HepG2 (cell line): ENCODE results near the gene SOX12. TPM values are rescaled to one million over a fixed set of nuclear protein-coding genes. Genes with fewer than 3 reads are reported as not detected.

Experiments used
- ATF7 ChIP-seq, 2 experiments: fragments of 450-650 bp in 1 of 2; sonication (generic) in 1 of 2; formaldehyde crosslinking in 1 of 2; IDR thresholded peaks; 2 replicates each; pipeline versions ENCODE4 v1.4.0 to v1.6.1; 2016 to 2020; ENCODE audit warnings: antibody characterized with exemption in 1 of 2, mild to moderate bottlenecking in 1 of 2, missing genetic modification reagents in 1 of 2
- HNRNPL ChIP-seq: fragments of 200-400 bp; formaldehyde crosslinking; IDR thresholded peaks from 2 replicates; pipeline ENCODE4 v1.6.1; 2017; ENCODE audit warnings: mild to moderate bottlenecking, low read depth, low read length
- KAT8 ChIP-seq: IDR thresholded peaks from 2 replicates; pipeline ENCODE4 v1.6.1; 2016; ENCODE audit warnings: missing genetic modification reagents, missing compliant biosample characterization
- KLF9 ChIP-seq: IDR thresholded peaks from 2 replicates; pipeline ENCODE4 v1.6.1; 2016; ENCODE audit warnings: low read depth
- KMT2A ChIP-seq: sonication (generic); formaldehyde crosslinking; IDR thresholded peaks from 2 replicates; pipeline ENCODE4 v1.4.0; 2020; ENCODE audit warnings: missing genetic modification reagents
- MIER2 ChIP-seq: IDR thresholded peaks from 2 replicates; pipeline ENCODE4 v1.6.1; 2016; ENCODE audit warnings: missing biosample characterization, missing genetic modification reagents
- POGZ ChIP-seq: sonication (generic); formaldehyde crosslinking; IDR thresholded peaks from 2 replicates; pipeline ENCODE4 v1.4.0; 2020; ENCODE audit warnings: mild to moderate bottlenecking, missing genetic modification reagents
- PTBP1 ChIP-seq: fragments of 200-400 bp; formaldehyde crosslinking; IDR thresholded peaks from 2 replicates; pipeline ENCODE4 v1.6.1; 2018; ENCODE audit warnings: low read length, low read depth; ENCODE audit not compliant: poor library complexity, severe bottlenecking
- ZFP36 ChIP-seq: fragments of 150-350 bp; IDR thresholded peaks from 2 replicates; pipeline ENCODE4 v1.6.1; 2018; ENCODE audit warnings: borderline replicate concordance, low read length, low read depth; ENCODE audit not compliant: partially characterized antibody
- ZNF101 ChIP-seq: sonication (generic); formaldehyde crosslinking; IDR thresholded peaks from 2 replicates; pipeline ENCODE4 v1.4.0; 2020; ENCODE audit warnings: mild to moderate bottlenecking, low read depth, missing genetic modification reagents, borderline replicate concordance
- ZNF136 ChIP-seq: sonication (generic); formaldehyde crosslinking; IDR thresholded peaks from 2 replicates; pipeline ENCODE4 v1.8.1; 2022; ENCODE audit warnings: low read depth, mild to moderate bottlenecking, moderate library complexity, missing genetic modification reagents
- ZNF44 ChIP-seq: sonication (generic); formaldehyde crosslinking; IDR thresholded peaks from 2 replicates; pipeline ENCODE4 v1.5.1; 2020; ENCODE audit warnings: mild to moderate bottlenecking, missing genetic modification reagents
- ZNF530 ChIP-seq: sonication (generic); formaldehyde crosslinking; IDR thresholded peaks from 2 replicates; pipeline ENCODE4 v1.5.0; 2020; ENCODE audit warnings: low read depth, mild to moderate bottlenecking, missing genetic modification reagents
- ZNF7 ChIP-seq: IDR thresholded peaks from 2 replicates; pipeline ENCODE4 v1.6.1; 2016; ENCODE audit warnings: missing biosample characterization, missing genetic modification reagents
- ZNF737 ChIP-seq: sonication (generic); formaldehyde crosslinking; IDR thresholded peaks from 2 replicates; pipeline ENCODE4 v1.5.0; 2020; ENCODE audit warnings: missing genetic modification reagents, mild to moderate bottlenecking, borderline replicate concordance
- ZNF773 ChIP-seq: sonication (generic); formaldehyde crosslinking; IDR thresholded peaks from 2 replicates; pipeline ENCODE4 v1.4.0; 2020; ENCODE audit warnings: missing genetic modification reagents, borderline replicate concordance
- polyA plus RNA-seq, 8 experiments: library from polyadenylated mRNA; depleted of rRNA in 3 of 8; stranded (reverse) in 7 of 8; unstranded in 1 of 8; fragments of >200 nt; fragmentation: Illumina TruSeq in 4 of 8; extraction: Trizol in 4 of 8; gene quantifications; 2 replicates each; pipeline versions ENCODE4 v1.2.1 to v1.2.3, GENCODE V29; 2011 to 2016; ENCODE audit warnings: low read depth in 4 of 8, missing spikeins in 1 of 8, mixed read lengths in 1 of 8; ENCODE audit not compliant: insufficient read depth in 1 of 8
- total RNA-seq, 5 experiments: library from RNA; depleted of rRNA; stranded (reverse); fragments of >200 nt; fragmentation: Illumina TruSeq; extraction: Trizol; gene quantifications; 2 replicates each; pipeline ENCODE4 v1.2.3, GENCODE V29; 2016; ENCODE audit warnings: low read depth in 1 of 5
- TF ChIP-seq, protein P1 (sequence below): sonication (generic); formaldehyde crosslinking; IDR thresholded peaks from 2 replicates; pipeline ENCODE4 v1.8.1; 2023; ENCODE audit warnings: mild to moderate bottlenecking, missing genetic modification reagents
- TF ChIP-seq, protein P2 (sequence below): IDR thresholded peaks from 2 replicates; pipeline ENCODE4 v1.6.1; 2012; ENCODE audit warnings: low read depth, low read length, improper control_type of control experiment
- TF ChIP-seq, protein P3 (sequence below): sonication (generic); formaldehyde crosslinking; IDR thresholded peaks from 2 replicates; pipeline ENCODE4 v1.4.0; 2020; ENCODE audit warnings: missing genetic modification reagents
- TF ChIP-seq, protein P4 (sequence below): sonication (generic); formaldehyde crosslinking; IDR thresholded peaks from 2 replicates; pipeline ENCODE4 v1.4.0; 2020; ENCODE audit warnings: mild to moderate bottlenecking, missing genetic modification reagents

SOX12 gene
- total and polyA plus RNA-seq, 2 of the 13 experiments (the other 11 are each of a cell fraction or from before 2014, with no cell fraction given), result 10.0 to 18.7 TPM

DNA sequence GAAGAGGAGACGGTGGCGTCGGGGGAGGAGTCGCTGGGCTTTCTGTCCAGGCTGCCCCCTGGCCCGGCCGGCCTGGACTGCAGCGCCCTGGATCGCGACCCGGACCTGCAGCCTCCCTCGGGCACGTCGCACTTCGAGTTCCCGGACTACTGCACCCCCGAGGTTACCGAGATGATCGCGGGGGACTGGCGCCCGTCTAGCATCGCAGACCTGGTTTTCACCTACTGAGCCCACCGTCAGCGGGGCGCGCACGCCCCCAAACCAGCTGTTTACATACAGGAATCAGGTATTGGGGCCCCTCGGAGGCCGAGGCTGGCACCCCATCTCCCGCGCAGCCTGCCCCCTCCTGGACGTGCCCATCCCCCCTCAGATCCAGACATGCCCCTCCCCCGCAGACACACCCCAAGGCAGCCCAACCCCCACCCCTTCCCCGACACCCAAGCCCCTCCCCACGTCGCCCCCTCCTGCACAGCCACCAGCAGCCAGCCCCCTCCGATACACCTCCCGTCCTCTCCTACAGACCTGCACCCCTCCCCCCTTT lies 1.4 kb downstream of the SOX12 start (continued):
- TF ChIP-seq ZNF101 (CRISPR knock-in tag) (no peak), ZNF136 (CRISPR knock-in tag) (no peak), KMT2A (CRISPR knock-in tag) (peak; percentile 75), PTBP1 (no peak), ZNF44 (CRISPR knock-in tag) (no peak), ZNF737 (CRISPR knock-in tag) (peak; percentile 81; the same call in 1 of the 2 replicates), HNRNPL (0 out of 2 replicates have a peak, but pooled peaks have one; percentile 17), ATF7 (IDR thresholded peaks at IDR 0.05) (no peak), ATF7 (CRISPR knock-in tag; IDR thresholded peaks at IDR 0.05) (0 out of 2 replicates have a peak, but pooled peaks have one; percentile 17), POGZ (CRISPR knock-in tag) (no peak), MIER2 (no peak), ZNF773 (no peak), ZFP36 (no peak), ZNF7 (CRISPR knock-in tag) (no peak), KLF9 (no peak), KAT8 (CRISPR knock-in tag) (no peak; the same call in 1 of the 2 replicates), ZNF530 (CRISPR knock-in tag) (no peak)
- TF ChIP-seq, protein P1, sequence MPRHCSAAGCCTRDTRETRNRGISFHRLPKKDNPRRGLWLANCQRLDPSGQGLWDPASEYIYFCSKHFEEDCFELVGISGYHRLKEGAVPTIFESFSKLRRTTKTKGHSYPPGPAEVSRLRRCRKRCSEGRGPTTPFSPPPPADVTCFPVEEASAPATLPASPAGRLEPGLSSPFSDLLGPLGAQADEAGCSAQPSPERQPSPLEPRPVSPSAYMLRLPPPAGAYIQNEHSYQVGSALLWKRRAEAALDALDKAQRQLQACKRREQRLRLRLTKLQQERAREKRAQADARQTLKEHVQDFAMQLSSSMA, result 0 out of 2 replicates have a peak, but pooled peaks have one; percentile 1
- TF ChIP-seq, protein P2, sequence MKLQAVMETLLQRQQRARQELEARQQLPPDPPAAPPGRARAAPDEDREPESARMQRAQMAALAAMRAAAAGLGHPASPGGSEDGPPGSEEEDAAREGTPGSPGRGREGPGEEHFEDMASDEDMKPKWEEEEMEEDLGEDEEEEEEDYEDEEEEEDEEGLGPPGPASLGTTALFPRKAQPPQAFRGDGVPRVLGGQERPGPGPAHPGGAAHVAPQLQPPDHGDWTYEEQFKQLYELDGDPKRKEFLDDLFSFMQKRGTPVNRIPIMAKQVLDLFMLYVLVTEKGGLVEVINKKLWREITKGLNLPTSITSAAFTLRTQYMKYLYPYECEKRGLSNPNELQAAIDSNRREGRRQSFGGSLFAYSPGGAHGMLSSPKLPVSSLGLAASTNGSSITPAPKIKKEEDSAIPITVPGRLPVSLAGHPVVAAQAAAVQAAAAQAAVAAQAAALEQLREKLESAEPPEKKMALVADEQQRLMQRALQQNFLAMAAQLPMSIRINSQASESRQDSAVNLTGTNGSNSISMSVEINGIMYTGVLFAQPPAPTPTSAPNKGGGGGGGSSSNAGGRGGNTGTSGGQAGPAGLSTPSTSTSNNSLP, result no peak
- TF ChIP-seq, protein P3, sequence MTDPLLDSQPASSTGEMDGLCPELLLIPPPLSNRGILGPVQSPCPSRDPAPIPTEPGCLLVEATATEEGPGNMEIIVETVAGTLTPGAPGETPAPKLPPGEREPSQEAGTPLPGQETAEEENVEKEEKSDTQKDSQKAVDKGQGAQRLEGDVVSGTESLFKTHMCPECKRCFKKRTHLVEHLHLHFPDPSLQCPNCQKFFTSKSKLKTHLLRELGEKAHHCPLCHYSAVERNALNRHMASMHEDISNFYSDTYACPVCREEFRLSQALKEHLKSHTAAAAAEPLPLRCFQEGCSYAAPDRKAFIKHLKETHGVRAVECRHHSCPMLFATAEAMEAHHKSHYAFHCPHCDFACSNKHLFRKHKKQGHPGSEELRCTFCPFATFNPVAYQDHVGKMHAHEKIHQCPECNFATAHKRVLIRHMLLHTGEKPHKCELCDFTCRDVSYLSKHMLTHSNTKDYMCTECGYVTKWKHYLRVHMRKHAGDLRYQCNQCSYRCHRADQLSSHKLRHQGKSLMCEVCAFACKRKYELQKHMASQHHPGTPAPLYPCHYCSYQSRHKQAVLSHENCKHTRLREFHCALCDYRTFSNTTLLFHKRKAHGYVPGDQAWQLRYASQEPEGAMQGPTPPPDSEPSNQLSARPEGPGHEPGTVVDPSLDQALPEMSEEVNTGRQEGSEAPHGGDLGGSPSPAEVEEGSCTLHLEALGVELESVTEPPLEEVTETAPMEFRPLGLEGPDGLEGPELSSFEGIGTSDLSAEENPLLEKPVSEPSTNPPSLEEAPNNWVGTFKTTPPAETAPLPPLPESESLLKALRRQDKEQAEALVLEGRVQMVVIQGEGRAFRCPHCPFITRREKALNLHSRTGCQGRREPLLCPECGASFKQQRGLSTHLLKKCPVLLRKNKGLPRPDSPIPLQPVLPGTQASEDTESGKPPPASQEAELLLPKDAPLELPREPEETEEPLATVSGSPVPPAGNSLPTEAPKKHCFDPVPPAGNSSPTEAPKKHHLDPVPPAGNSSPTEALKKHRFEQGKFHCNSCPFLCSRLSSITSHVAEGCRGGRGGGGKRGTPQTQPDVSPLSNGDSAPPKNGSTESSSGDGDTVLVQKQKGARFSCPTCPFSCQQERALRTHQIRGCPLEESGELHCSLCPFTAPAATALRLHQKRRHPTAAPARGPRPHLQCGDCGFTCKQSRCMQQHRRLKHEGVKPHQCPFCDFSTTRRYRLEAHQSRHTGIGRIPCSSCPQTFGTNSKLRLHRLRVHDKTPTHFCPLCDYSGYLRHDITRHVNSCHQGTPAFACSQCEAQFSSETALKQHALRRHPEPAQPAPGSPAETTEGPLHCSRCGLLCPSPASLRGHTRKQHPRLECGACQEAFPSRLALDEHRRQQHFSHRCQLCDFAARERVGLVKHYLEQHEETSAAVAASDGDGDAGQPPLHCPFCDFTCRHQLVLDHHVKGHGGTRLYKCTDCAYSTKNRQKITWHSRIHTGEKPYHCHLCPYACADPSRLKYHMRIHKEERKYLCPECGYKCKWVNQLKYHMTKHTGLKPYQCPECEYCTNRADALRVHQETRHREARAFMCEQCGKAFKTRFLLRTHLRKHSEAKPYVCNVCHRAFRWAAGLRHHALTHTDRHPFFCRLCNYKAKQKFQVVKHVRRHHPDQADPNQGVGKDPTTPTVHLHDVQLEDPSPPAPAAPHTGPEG (CRISPR knock-in tag), result no peak; the same call in 1 of the 2 replicates
- TF ChIP-seq, protein P4, sequence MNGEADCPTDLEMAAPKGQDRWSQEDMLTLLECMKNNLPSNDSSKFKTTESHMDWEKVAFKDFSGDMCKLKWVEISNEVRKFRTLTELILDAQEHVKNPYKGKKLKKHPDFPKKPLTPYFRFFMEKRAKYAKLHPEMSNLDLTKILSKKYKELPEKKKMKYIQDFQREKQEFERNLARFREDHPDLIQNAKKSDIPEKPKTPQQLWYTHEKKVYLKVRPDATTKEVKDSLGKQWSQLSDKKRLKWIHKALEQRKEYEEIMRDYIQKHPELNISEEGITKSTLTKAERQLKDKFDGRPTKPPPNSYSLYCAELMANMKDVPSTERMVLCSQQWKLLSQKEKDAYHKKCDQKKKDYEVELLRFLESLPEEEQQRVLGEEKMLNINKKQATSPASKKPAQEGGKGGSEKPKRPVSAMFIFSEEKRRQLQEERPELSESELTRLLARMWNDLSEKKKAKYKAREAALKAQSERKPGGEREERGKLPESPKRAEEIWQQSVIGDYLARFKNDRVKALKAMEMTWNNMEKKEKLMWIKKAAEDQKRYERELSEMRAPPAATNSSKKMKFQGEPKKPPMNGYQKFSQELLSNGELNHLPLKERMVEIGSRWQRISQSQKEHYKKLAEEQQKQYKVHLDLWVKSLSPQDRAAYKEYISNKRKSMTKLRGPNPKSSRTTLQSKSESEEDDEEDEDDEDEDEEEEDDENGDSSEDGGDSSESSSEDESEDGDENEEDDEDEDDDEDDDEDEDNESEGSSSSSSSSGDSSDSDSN (CRISPR knock-in tag), result peak; percentile 73
